GM18508 (cell line): Measurements from ENCODE around the gene PIH1D1.

ENCODE experiments used
- ATAC-seq: cut with Tn5 transposase; IDR thresholded peaks from one replicate; pipeline ENCODE4 v1.9.1; 2021; ENCODE audit warnings: moderate number of reproducible peaks; ENCODE audit not compliant: insufficient read depth, unreplicated experiment

Gene PIH1D1

GRCh38 chr19:49398001-49398615 lies 53.5 kb downstream of the PIH1D1 start:
- no peak for ATAC-seq

- ATAC-seq: no peak
These were observed 54.7 kb downstream of the PIH1D1 start for GRCh38 chr19:49396738-49397505.
